Smooth muscle cell of the brain vasculature (primary cell): Measurements from ENCODE around the gene MRPS33.
A peak's percentile ranks its signal among the peaks of the same experiment; 100 is the strongest.
"Not testable (repeated sequence)": the region's sequence is repeated elsewhere in the genome, so short reads cannot be mapped to it uniquely, and the experiment has no call there.

ENCODE experiments used
- DNase-seq: peaks from one replicate; pipeline ENCODE4 v3.0.0-alpha.2; 2012; ENCODE audit warnings: low read depth, low spot score

The MRPS33 gene

DNA sequence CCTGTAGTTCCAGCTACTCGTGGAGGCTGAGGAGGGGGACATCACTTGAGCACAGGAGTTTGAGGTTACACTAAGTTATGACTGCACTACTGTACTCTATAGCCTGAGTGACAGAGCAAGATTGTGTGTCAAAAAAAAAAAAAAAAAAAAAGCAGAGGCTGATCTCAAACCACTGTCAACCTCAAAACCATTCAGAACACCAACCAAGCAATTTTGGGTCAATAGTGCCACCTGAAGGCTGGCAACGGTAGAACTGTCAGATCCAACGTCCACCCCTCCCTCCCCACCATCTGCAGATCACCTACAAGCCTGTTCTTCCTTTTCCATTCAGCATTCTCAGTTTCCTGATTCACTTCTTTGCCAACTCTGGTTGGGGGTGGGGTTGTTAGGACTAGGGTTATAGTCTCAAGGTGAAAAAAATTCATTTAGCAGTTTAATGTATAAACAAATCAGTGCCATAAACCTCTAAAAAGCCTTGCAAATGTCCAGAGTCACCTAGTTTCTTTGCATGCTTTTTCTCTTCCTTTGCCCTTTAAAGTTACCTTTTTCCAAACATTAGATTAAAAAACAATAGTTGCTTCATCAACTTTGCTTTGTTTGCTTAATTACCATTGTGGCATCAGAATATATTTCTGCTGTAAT is 2.6 kb downstream of the MRPS33 start:
- DNase-seq = peak; percentile 28

DNA sequence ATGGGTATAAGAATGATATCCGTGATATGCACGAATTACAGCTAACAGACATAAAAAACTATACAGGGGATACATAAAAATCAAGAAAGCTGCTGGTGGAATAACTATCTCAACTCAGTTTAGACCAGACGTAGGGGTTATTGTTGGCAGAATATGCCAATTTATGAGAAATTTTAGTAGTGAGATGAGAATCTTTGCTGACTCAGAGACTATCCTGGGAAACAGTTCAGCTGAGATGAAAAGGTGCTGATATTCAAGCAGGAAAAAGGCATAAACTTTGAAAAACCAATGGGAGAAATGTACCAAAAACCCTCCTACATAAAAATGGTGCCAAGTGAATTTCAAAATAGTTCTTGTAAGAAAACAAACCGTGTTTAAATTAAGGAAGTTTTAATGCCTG is 3.3 kb downstream of the MRPS33 start:
- no peak for DNase-seq

DNA sequence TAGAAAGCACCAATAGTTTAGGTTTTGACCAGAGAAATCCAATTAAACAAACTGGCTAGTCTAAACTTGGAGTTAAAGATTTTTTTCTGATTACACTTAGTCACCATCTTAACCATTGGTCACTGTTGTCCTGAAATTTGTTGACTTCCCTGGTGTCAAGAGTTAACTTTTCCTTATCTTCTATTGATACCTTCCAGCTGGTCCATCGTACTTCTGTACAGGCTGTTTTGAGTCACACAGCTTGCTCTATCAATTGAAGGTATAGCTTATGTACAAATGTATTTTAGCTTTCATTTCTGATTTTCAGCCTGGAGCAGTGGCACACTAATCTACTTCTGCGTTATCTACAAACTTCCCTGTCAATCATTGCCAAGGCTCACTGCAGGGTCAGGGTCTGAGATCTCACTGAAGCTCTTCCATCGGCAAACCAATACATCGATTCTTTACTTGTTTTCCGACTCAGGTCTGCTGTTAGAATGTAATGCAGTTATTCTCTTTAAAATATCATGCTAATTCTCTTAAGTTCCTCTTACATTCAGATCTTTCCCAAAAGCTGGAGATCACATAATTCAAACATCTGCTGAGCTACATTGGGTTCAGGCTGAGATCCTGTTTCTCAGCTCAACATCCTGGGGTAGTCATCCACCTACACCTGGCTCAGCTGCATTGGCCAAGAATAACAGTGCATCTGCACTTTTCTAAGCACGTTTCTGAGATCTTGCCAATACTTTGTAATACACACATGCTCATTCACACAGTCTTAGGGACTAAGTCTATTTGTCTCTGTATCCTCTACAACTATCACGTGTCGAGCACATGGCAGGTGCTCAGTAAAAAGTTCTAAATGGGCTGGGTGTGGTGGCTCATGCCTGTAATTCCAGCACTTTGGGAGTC is 11.3 kb downstream of the MRPS33 start:
- DNase-seq = no peak

DNA sequence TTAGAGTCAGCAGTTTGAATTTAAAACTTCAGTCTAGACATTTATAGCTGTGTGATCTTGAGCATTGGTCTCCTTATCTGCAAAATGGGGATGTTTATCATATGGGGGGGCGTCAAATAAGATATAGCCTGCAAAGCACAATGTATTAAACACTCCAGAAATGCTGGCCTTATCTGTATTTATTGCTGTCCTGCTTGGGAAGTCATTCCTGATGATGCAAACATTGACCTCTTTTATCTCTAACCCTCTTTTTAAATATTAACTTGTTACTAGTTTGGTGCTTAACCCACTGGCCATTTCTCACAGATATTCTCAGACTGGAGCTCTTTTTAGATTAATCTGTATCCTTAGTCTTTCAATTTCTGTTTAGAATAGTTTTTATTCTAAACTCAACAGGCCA is 13.2 kb downstream of the MRPS33 start:
- no peak for DNase-seq

DNA sequence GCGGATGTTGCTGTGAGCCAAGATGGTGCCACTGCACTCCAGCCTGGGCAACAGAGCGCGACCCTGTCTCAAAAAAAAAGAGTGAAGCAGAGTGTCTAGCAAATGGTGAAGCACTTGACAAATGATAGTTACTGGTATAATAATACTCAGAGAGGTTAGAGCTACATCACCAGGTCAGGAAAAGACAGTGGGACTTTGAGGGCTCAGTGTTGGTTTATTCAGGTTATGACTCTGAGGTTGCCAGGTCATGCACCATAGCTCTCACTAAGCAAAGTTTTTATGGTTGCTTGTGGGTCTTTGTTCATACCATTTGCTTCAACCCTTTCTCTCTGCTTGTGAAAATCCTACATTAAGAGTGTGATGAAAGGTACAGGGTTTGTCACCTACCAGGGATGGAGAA is 13.6 kb downstream of the MRPS33 start:
- DNase-seq = no peak

DNA sequence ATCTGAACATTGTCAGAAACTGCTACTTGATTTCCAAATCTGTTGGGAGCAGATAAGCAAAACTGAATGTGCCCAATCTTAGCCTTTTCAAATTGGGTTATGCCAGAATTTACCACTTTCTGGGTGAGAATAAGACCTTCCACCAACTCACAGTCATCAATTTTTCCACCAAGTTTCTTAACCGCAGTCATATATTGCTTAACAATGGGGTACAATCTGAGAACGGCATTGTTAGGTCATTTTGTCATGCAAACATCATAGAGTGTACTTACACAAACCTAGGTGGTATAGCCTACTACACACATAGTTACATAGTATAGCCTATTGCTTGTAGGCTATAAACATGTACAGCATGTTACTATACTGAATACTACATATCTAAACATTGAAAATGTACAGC is 16.0 kb downstream of the MRPS33 start:
- DNase-seq = no peak

DNA sequence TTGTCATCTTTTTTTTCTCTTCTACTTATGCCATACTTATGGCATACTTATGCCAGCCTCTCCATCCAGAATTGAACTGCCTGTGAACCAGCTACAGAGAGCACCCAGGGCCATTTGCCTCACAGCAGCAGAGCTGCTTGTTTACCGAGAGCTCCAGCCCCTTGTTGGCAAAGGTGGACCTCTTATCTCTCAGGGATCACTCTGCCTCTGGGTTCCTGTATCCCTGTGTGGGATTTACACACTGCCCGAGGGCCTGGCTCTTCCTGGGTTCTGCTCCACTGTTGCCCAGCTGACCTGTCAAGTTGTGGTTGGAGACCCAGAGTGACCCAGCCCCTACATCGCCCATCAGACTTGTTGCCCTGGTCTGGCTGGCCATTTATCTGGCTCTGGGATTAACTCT is 22.3 kb downstream of the MRPS33 start:
- DNase-seq = no peak

DNA sequence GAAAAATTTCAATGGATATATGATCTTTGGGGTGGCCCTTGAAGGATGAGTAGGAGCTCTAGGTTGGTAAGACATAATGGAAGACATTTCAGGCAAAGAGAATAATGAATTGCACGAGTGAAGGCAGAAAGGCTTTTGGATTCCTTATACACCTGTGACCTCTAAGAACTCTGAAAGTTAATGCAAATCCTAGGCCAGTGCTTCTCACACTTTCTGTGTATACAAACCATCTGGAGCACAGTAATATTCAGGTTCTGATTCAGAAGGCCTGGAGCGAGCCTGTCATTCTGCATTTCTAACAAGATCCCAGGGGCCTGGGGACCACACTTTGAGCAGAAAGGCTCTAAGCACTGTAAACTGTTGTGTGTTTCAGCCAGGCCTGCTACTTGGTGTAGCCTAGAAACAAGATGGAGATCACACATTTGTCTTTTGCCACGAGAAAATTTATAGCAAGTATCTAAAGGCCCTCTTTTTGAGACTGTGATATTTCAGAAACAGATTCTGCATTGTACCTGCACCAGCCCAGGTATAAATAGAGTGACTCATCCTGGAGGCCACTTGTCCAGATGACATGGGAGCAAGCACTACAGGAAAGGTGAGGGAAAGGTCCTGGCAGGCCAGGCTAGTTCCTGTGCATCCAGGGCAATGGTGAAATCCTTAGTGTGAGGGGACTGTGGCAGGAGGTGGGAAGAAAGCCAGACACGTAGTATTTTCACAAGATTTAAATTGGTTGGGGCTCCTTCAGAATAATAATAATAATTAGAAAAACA is 24.4 kb downstream of the MRPS33 start:
- DNase-seq = no peak

DNA sequence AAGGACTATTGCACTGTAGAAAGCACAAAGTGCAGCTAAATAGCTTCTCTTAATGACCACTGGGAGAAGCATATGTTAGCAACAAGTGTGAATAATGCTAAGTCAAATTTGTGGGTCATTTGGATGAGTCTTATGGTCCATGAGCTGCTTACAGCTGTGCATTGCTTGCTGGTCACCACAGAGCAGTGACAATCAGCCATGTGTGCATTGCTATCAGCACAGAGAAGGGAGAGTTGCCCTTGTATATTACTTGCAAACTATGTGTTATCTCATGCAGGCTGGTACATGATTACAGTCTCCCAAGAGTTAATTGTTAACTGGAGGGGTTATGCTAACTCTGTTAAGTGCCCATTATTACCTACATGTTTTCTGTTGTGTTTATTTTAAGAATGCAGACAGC is 25.7 kb downstream of the MRPS33 start:
- no peak for DNase-seq

DNA sequence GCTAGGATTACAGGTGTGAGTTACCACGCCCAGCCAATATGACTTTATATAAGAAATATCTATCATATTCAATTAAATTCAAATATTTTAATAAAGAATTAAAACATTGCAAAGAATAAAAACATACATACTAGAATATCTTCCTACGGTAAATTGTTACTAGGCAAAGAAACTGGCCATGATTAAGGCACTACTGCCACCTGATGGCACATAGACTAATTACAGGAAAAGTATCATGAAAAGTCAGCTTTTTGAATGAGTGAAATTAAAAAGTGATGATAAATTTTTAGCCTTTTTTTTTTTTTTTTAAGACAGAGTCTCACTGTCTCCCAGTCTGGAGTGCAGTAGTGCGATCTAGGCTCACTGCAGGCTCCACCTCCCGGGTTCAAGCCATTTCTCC is 30.9 kb downstream of the MRPS33 start:
- no peak for DNase-seq

DNA sequence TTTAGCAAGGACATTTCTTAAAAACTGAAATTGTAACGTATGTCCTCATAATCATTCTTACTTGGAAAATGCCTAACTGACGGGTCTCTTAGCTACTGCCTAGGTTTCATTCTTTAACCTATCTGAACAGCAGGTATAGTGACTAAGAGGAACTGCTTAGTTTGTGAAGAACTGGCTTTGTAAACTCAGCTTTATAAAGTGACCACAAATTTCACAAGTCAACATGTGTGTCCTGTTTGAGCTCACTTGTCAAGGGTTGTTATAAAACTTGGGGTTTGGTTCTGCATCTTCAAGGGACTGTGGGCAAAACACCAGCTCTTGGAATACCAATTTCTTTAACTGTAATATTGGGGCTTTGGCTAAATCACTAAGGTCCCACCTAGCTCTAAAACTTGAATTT is 32.2 kb downstream of the MRPS33 start:
- DNase-seq = no peak

DNA sequence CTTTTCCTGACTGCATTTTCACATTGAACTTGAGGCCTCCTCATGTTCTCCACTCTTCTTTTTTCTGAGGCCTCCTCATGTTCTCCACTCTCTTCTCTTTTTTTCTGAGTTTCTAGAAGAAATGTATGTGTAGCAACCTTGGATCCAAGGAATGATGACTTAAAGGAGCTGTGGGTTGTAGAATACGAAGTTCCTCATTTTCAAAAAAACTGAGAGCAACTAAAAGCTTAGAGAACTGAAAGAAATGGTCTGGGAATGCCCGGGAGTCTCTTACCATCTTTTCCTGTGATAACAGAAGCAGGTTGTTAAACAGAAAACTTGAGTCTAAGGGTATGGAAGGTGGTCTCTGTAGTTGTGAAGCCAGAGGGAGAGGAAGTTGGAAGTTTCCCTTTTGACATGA is 32.8 kb downstream of the MRPS33 start:
- no peak for DNase-seq

DNA sequence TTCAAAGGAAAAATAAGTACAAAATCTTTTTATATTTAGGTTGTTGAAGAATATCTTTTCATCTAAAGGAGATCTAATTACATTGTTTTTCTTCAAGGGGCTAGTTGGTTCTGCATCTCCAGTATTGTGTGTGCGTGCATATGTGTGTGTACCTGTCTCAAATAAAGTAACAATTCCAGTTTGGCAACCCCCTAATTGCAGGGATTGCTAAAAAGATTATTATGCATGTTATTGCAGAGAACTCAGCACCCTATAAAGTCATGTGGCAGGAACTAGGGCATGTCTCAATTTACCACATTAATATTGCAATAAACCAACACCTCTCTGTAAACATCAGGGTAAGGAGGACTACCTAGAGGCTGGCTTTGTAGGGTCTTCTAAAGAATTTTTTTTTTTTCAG is 37.0 kb downstream of the MRPS33 start:
- no peak for DNase-seq

DNA sequence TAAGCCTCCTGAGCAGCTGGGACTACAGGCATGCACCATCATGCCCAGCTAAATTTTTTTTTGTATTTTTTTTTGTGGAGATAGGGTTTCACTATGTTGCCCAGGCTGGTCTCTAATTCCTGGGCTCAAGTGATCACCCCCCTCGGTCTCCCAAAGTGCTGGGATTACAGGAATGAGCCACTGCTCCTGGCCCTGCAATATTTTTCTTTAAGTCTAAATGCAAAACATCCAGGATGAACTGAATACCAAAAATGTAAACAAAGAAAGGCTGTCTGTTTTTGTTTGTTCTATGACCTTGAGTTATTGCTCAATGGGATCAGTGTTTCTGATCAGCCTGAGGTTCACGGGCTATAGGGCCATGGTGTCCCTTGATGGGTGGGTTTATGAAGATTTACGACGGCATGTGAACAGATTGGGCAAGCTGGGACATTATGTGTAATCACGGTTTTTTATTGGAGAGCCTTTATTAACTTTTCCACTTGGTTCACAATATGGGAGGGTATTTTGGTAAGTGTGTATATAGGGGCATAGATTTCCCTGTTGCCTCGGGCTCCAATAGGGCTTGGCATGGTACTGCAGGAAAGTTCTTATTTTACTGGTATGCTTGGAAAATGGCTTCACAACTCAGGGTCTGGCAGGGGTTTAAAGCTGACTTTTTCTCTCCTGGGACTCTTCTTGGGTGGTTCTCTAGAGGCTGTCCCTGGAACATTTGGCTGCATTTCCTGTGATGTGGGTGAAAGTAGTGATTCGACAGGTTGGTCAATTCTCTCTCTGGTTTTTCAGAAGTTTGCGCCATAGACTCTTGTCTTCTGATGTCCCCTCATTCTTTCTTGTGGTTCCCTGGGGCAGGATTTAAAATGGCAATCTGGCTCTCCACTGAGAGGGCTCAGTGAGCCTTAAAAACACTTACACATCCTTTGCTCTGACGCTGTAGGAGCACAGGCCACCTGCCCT is 41.6 kb downstream of the MRPS33 start:
- no peak for DNase-seq

DNA sequence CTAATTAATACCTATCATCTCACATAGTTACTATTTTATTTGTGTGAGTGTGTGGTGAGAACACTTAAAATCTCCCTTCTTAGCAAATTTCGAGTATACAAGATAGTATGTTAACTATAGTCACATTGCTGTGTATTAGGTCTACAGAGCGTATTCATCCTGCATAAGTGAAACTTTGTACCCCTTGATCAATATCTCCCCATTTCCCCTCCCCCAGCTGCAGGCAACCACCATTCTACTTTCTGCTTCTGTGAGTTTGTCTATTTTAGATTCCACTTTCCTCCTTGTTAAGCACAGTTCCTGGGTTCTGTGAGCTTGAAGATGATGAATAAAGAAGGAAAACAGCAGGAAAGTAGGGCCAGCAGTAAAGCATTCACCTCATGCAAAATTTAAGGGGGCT is 42.4 kb downstream of the MRPS33 start:
- no peak for DNase-seq

DNA sequence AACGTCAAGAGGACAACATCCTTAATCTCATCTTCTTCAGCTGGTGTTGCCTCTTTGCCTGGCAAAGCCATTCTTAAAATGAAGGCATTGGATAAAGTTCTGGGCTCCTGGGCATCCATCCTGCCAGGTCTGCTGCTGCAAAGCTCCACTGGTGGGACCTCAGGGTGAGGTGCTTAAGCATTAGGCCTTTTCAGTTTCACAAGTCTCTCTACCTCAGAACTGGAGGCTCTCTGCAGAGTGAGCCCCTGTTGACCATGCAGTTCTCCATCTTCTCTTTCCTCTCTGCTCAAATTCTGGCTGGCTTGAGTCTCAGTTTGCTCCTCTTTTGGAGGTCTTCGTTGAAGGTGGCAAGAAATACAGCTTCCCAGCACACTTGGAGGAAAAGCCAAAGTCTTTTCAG is 47.3 kb downstream of the MRPS33 start:
- DNase-seq = no peak

DNA sequence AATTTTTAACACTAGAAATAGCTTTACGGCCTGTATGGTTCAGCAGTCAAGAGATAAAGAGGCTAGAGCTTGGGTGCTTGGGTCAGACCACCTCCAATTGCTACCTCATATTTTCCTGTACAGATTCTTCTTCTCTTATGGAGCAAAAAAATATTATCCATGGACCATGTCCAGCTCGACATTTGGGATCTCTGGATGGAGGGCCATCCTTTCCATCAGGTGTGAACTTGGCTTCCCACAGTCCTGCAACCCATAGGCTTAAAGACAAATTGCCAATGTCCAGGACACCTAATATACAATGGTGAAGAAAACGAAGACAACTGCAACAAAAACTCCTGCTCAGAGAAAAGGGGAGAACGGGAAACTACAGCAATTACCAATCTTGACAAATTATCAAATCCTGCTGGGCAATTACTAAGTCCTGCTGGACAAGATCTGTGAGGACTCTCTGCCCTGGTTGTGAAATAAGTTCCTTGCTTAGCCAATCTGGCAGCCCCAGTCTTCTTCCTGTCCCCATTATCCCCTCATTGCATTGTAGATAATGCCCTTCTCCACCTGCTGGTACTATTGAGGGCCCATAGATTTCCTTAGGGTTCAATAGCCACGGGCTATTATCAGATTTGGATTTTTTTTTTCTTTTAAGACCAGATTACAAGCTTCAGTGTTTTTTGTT is 48.1 kb downstream of the MRPS33 start:
- DNase-seq = no peak

DNA sequence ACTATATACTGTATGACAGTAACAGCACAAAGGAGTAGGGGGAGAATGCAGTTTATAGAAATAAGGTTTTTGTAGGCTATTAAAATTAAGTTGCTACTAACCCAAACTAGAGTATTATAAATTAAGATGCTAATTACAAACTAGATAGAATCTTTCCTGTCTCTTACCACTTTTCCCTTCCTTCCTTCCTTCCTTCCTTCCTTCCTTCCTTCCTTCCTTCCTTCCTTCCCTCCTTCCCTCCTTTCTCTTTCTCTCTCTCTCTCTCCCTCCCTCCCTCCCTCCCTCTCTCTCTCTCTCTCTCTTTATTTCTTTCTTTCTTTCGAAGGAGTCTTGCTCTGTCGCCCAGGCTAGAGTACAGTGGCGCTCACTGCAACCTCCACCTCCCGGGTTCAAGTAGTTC is 53.6 kb downstream of the MRPS33 start:
- DNase-seq = no peak

DNA sequence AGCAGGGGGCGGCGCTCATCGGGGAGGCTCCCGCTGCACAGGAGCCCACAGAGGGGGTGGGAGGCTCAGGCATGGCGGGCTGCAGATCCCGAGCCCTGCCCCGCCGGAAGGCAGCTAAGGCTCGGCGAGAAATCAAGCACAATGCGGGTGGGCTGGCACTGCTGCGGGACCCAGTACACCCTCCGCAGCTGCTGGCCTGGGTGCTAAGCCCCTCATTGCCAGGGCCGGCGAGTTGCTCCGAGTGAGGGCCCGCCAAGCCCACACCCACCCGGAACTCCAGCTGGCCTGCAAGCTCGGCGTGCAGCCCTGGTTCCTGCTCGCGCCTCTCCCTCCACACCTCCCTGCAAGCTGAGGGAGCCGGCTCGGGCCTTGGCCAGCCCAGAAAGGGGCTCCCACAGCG is 57.8 kb downstream of the MRPS33 start:
- not testable (repeated sequence) for DNase-seq
